ENCODE results near the gene MPHOSPH10.
A peak's percentile ranks its signal among the peaks of the same experiment; 100 is the strongest.
"Not testable (repeated sequence)": the region's sequence is repeated elsewhere in the genome, so short reads cannot be mapped to it uniquely, and the experiment has no call there.

The MPHOSPH10 gene, protein sequence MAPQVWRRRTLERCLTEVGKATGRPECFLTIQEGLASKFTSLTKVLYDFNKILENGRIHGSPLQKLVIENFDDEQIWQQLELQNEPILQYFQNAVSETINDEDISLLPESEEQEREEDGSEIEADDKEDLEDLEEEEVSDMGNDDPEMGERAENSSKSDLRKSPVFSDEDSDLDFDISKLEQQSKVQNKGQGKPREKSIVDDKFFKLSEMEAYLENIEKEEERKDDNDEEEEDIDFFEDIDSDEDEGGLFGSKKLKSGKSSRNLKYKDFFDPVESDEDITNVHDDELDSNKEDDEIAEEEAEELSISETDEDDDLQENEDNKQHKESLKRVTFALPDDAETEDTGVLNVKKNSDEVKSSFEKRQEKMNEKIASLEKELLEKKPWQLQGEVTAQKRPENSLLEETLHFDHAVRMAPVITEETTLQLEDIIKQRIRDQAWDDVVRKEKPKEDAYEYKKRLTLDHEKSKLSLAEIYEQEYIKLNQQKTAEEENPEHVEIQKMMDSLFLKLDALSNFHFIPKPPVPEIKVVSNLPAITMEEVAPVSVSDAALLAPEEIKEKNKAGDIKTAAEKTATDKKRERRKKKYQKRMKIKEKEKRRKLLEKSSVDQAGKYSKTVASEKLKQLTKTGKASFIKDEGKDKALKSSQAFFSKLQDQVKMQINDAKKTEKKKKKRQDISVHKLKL
- 33.4 to 154 (median 72.2) reads per million in 3 experiments for total RNA-seq

DNA sequence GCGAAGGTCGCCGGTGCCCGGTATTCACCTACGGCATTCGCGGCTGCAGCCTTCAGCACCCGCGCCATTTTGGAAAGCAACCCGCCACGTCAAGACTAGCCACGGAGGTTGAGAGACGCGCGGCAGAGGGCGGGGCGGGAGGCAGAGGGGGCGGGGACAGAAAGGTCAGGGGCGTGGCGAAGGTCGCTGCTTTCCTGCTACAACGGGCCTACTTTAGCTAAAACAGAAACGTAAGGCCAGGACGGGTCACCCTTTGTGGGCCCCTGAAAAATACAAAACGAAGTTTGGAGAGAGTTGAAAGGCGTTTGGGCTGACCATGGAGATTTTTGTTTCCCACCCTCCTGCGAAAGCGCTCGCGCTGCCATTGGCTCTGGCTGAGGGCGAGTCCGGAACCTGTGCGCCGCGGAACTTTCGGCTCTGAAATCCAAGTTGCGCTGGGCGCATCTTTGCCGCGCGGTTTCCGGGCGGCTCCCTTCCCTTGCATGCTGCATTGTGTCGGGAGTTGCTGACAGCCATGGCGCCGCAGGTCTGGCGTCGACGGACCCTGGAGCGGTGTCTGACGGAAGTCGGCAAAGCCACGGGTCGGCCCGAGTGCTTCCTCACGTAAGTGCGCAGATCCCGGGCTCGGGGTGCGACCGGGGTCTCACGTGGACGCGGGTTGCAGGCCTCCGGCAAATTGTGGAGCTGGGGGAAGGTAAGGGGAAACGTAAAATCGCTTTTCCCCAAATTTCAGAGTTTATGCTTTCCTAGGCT is at the start of gene MPHOSPH10, which contains the start of gene MCEE:
TSS of gene MPHOSPH10 (plus strand) at position 483 of the 753 bp plus-strand sequence. CDS start at position 515, 32 bp downstream.
TSS of gene MCEE (minus strand) at position 78 of the 753 bp plus-strand sequence. CDS start at position 68, 10 bp downstream.
- peak; percentile 85 for DNase-seq

DNA sequence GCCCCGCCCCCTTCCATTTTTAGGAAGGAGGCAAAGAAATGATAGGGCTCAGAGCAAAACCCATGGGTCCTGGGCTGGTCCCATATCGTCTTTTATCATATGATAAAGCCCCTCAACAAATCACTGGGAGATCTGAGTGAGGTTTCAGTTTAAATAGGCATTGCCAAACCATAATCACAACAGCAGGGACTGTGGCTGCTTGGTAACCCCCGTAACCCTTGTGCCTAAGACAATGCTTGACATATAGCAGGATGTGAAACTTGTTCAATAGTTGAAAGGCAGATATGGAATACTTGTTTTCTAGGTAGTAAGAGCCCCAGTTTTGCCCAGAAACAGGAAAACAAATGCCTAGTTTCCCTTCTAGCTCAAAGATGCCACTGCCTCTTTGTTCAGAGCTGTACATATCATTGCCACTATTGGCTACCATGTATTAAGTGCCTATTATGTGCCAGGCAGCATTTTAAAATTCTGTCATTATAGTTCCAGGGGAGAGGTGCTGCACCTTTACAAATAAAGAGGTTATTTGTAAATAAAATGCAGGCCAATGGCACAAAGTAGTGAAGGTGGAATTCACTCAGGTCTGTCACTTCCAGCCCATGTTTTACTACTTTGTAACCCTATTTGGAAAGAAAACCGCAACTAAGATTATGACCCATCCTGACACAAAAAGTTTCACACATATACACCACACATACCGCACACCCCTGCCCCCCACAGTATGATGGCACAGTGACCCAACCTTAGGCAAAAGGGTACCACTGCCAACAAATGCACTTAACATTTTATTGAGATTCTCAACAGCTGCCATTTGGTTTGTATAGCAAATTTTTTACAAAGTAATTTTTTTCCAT is 47.8 kb upstream of the MPHOSPH10 start:
- DNase-seq, result no peak

DNA sequence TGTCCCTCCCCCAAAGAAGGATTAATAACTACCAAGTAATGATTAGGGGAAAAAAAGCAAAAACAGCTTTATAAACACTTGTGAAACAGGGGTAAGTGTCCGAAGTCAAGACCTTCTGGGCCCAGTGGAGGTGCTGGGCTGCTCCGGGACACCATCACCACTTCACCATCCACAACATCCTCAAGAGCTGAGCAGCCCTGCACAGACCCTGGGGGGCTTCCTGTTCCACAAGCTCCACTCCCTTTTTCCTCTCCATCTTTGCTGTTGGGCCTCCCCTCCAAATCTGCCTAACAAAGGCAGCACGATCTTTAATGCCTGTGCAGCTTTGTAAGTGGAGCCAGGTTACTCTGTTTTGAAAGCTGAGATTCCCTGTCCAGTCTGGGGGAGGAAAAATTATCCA is 47.1 kb upstream of the MPHOSPH10 start:
- DNase-seq, result not testable (repeated sequence)

DNA sequence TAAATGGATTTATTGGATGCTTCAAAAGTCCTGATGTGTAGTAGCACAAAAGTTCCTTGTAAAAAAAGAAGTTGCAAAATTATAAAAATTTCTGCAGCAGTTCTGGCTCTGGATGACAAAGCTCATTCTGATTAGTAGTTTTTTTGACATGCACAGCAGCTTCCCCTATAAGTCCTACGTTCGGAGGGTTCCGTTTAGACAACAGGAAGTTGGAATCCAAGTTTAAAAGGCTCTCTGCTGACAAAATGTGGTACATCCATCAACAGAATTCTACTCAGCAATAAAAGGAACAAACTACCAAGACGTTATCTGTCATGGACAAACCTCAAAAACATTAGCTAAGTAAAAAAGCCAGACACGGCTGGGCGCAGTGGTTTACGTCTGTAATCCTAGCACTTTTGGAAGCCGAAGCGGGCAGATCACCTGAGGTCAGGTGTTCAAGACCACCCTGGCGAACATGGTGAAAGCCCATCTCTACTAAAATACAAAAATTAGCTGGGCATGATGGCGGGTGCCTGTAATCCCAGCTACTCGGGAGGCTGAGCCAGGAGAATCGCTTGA is 46.6 kb upstream of the MPHOSPH10 start:
- not testable (repeated sequence) for DNase-seq

DNA sequence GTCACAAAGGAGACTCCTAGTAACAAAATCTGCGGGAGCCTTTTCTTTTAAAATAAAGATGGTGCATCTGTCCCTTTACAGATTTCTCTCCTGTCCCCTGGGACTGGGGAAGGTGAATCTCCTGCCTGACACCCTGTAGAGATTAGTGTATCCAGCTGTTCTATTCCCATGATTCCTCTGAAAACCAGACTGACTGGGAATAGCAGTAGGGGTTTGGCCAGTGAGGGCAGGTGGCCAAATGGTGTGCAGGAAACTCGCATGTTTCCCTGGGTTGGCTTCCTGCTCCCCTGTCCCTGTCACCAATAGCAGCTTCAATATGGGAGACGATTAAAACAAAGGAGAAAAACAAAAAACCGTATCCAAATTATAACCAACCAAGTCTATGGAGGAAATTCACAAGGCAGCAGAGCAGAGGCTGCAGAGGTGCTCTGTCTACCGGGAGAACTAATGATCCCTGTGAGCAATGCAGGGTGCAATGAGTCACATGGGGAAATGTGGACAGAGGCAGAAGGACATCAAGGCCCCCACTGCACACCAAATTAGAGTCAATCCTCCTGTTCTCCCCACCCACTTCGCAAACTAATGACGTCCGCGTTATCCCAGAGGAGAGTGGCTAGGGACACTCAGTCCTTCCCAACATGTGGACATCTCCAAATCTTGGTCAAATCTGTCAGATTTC is 45.0 kb upstream of the MPHOSPH10 start:
- DNase-seq, result not testable (repeated sequence)

DNA sequence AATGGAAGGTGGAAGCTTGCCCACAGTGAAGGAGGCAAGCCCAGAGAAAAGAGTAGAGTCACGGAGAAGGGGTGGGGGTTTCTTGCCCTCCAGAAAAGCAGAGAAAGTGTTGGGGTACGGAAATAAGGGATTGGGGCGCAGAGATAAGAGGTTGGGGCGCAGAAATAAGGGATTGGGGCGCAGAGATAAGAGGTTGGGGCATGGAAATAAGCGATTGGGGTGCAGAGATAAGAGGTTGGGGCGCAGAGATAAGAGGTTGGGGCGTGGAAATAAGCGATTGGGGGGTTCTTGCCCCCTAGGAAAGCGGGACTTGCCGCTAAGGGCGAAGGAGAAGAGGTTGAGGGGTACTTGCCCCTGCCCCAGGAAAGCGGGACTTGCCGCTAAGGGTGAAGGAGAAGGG is 41.0 kb upstream of the MPHOSPH10 start:
- DNase-seq, result not testable (repeated sequence)

DNA sequence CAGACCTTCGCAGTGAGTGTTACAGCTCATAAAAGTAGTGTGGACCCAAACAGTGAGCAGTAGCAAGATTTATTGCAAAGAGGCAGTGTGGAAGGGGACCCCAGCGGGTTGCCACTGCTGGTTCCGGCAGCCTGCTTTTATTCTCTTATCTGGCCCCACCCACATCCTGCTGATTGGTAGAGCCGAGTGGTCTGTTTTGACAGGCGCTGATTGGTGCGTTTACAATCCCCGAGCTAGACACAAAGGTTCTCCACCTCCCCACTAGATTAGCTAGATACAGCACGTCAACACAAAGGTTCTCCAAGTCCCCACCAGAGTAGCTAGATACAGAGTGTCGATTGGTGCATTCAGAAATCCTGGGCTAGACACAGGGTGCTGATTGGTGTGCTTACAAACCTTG is 38.6 kb upstream of the MPHOSPH10 start:
- DNase-seq, result not testable (repeated sequence)

DNA sequence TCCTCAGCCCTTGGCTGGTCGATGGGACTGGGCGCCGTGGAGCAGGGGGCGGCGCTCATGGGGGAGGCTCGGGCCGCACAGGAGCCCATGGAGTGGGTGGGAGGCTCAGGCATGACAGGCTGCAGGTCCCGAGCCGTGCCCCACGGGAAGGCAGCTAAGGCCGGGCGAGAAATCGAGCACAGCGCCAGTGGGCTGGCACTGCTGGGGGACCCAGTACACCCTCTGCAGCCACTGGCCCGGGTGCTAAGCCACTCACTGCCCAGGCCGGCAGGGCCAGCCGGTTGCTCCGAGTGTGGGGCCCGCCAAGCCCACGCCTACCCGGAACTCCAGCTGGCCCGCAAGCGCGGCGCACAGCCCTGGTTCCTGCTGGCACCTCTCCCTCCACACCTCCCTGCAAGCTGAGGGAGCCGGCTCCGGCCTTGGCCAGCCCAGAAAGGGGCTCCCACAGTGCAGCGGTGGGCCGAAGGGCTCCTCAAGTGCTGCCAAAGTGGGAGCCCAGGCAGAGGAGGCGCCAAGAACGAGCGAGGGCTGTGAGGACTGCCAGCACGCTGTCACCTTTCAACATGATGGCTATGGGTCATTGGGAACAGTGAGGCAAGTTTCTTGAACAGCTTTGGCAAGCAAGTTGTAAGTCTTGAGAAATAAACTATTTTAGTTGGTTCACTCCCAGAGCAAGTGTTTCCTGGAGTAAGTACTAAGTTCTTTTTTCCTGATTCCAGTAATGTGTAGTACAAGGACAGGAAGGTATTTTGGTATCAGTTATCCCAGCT is 37.8 kb upstream of the MPHOSPH10 start:
- DNase-seq, result not testable (repeated sequence)

DNA sequence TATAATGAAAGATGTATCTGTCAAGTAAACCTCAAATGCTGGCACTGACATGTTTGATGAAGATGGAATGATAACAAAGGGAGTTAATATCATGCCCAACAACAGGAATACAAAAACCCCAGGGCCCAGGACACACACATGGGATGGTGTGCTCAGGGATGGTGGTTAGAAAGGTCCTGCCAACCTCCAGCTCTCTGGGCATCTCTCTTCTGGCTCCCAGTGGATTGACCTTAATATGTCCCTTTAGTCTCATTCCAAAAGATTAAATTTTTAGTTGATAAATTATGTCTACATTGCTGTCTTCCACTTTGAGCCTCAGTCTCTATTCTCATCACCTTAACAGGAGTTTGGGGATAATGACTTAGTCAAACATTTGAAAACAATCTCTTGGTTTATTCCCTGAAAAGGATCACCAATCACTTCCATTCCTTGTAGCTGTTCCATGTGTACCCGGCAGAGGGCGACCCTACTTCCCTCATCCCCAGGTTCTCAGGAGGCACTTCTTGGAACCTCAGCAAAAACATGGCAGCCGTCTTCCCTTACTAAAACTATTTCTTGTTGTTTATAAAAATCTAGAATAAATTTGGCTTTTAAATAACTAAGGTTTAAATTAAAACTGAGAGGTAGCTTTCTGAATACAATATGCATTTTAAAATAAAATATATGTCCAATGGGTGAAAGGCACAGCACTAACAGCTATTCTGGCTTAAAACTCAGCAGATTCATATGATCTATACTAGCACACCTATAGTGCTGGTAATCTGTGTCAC is 30.1 kb upstream of the MPHOSPH10 start:
- DNase-seq, result peak; percentile 21

DNA sequence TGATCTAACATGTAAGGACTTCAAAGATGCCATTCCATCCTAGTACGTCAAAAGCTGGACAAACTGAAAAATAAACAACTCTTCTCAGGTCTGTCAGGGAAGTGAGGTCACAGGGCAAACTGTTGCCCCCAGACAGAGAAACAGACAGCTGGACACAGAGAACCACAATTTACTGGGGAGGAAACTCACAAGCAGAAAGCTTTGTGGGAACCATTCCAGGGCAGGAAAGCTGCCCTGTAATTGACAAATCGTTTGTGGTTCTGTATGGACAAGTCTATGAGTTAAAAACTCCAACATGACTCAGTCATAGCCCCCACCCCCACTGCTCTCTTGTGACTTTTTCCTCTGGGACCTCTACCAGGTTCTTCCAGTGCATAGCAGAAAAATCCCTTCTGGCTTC is 28.8 kb upstream of the MPHOSPH10 start:
- no peak for DNase-seq

DNA sequence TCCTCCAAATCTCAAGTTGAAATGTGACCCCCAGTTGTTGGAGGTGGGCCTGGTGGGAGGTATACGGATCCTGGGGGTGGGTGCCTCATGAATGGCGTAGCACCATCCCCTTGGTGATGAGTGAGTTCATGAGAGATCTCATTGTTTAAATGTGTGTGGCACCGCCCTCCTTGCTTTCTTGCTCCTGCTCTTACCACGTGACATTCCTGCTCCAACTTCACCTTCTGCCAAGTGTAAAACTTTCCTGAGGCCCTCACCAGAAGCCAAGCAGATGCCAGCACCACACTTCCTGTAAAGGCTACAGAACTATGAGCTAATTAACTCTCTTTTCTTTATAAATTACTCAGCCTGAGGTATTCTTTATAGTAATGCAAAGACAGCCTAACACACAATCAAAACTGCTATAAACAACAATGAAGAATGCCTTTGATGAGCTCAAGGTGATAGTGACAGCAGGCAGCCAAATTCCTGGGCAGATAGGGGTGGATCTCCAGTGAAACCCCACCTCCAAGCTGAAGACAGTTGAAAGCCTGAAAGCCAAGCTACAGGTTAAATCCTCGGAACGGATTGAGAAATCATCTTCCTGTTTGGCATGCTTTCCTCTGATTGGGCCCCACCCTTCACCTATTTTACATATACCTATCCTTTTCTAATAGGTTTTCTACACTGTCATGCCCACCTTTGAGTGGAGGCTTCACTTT is 27.3 kb upstream of the MPHOSPH10 start:
- no peak for DNase-seq

DNA sequence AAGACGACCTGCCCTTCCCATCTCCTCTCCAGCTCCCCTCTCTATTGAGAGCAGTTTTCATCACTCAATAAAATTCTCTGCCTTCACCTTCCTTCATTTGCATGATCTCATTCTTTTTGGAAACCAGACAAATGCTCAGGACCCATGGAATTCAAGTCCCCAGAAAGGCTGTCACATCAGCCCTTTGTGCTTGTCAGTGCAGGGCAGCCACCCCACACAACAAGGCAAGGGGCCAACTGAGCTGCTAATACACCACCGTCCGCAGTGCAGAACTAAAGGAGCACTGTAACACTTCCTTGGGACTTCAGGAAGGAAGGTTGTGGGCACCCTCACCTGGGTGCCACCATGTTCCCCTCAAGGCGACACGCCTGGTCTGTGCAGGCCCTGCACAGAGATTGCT is 26.6 kb upstream of the MPHOSPH10 start:
- no peak for DNase-seq

DNA sequence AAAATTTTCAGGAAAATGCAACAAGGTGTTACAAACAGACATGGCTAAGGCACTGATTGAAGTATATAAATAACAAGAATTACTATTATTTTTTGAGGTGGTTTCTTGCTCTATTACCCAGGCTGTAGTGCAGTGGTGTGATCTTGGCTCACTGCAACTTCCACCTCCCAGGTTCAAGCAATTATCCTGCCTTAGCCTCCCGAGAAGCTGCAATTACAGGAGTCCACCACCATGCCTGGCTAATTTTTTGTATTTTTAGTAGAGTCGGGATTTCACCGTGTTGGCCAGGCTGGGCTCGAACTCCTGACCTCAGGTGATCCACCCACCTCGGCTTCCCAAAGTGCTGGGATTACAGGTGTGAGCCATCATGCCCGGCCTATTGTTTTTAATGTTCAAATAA is 24.0 kb upstream of the MPHOSPH10 start:
- DNase-seq, result not testable (repeated sequence)

DNA sequence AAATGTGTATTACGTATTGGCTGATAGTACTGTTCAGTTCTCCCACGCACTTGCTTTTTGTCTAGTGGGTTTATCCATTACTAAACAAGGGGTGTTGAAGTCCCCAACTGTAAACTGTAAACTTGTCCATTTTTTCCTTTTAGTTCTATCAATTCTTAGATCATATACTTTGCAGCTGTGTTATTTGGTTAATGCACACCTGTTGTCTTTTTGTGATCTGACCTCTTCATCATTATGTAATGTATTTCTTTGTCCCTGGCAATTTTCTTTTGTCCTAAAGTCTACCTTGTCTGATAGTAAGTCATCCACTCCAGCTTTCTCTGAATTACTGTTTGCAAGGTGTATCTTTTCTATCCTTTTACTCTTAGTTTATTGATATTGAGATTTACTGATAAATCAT is 22.3 kb upstream of the MPHOSPH10 start:
- no peak for DNase-seq

DNA sequence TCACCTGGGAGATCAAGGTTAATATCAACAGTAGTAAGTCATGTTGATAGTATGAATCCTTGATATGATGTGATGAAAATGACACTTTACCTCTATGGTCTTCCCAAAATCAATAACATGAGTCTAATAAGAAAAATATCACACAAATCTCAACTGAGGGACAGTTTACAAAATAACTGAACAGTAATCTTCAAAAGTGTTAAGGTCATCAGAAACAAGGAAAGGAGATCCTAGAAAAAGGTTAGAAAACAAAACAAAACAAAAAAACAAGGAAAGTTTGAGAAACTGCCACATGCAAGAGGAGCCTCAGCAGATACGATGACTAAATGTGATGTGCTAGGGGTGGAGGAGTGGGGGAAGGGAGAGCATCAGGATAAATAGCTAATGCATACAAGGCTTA is 16.6 kb upstream of the MPHOSPH10 start:
- DNase-seq, result no peak

DNA sequence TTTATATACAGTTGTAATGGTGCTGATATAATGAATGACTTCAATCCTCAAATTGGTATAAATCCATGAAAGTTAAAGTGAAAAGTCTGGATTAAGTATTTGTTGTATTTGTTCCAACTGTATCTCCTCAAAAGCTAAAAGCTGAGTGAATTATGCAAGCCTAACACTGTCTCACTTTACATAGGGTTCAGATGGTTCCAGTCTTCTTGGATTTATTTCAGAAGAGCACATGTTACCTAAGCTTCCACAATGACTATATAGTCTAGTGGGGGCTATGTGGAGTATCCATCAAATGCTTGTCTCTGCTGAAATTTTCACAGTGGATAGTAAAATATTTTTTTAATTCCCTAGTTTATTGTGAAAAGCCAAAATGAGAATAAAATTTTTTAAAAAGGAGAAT is 13.4 kb upstream of the MPHOSPH10 start:
- no peak for DNase-seq

DNA sequence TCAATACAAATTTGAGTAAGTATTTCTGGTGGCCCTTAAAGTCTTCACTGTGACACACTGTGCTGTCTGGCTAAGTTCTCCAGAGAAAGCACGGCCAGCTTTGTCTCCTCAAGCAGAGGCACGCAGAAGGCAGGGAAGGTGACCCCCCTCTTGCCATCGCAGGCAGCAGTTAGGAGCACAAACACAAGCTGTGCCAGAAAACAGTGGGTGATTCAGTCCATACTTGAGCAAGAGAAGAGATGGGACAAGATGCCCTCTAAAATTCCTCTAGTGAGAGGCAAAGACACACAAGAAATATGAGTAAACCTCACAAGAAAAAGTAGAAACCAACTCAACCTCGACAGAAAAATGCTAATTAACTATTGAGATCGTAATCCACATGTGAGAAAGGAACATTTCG is 10.2 kb upstream of the MPHOSPH10 start:
- no peak for DNase-seq

DNA sequence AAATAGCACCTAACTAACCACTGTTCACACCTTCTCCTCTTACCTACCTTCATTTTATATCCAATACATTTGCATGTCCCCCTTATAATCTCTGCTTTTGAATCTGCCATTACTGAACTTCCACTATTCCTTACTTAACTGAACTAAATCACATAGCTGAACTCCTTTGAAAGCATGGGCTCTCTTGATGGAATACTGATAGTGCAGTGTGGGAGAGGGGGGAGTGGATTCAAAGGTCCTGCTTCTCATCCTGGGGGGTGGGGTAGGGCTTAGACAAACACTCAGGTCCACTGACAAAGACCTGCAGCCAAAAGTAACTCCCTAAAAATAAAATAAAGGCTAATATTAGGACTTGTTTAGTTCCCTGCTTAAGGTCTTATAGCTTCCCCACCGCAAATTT is 9.0 kb upstream of the MPHOSPH10 start:
- DNase-seq, result no peak
